ENCODE results near the gene TENM4.

TENM4 gene

DNA sequence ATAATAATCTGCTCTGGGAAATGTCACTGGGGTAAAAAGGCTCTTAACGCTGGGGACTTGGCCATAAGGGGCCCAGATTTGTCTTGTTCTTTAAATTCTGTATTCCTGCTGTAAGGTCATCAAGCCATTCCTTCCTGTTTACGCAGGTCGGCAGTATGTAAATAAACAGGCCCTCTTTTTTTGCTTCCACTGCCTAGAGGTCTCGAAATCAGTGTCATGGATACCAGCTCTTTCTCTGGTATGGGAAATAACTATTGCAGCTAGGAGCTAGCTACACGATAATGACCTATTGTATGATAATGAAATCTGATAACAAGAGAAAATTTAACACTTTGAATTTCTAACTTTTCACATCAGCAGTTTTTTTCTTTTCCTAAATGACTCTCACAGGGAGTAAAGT lies 657.0 kb downstream of the TENM4 start:
- no peak for TF ChIP-seq EGR1 (IDR thresholded peaks at IDR 0.05)
- TF ChIP-seq, protein P1, sequence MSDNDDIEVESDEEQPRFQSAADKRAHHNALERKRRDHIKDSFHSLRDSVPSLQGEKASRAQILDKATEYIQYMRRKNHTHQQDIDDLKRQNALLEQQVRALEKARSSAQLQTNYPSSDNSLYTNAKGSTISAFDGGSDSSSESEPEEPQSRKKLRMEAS (IDR thresholded peaks at IDR 0.05) = no peak
- TF ChIP-seq ZBTB7A (IDR thresholded peaks at IDR 0.05; ENCODE audit: low read depth) = no peak
- no peak for TF ChIP-seq NFIC (IDR thresholded peaks at IDR 0.05)
- TF ChIP-seq CREB1 (IDR thresholded peaks at IDR 0.05; ENCODE audit: low read depth) = no peak
- TF ChIP-seq, protein P2, sequence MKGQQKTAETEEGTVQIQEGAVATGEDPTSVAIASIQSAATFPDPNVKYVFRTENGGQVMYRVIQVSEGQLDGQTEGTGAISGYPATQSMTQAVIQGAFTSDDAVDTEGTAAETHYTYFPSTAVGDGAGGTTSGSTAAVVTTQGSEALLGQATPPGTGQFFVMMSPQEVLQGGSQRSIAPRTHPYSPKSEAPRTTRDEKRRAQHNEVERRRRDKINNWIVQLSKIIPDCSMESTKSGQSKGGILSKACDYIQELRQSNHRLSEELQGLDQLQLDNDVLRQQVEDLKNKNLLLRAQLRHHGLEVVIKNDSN (IDR thresholded peaks at IDR 0.05) = no peak
- TF ChIP-seq CEBPB (IDR thresholded peaks at IDR 0.05) = no peak
- TF ChIP-seq FOXM1 (IDR thresholded peaks at IDR 0.05; ENCODE audit: borderline replicate concordance, low read depth) = no peak
- TF ChIP-seq RAD21 (IDR thresholded peaks at IDR 0.05; ENCODE audit: low read depth) = no peak

DNA sequence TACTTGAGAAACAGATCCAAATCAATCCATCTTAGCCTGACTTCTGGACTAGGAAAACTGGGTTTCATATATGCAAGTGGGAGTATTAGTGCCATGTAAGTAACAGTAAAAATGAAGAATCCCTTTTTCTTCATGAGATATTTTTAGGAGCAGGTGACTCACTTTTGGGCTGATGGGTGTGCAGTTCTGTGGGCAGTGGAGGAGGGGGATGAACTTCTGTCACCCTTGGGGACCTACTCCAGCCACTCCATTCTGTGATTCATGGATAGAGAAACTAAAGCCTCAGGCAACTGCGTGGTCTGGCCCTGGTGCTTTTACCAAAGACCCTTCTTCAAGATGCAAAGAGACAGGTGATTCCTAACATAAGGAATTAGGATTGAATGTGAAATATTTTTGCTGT lies 657.5 kb downstream of the TENM4 start:
- no peak for TF ChIP-seq YY1 (IDR thresholded peaks at IDR 0.05; ENCODE audit: low read depth)

DNA sequence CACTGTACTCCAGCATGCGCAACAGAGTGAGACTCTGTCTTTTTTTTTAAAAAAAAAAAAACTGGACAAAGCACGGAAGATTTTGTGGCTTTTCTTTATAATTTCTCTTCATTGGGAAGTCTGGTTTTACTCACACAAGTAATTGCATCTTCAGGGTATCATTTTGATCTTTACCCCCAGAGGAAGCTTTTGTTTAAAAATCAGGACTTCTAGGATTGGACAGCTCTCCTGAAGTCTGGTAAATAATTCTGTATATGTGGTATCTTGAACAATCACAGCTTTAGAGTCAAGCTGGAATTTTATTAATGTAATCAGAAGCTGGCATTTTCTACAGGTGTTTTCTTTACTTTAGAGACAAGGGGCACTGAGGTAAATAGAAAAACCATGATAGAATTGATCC lies 658.1 kb downstream of the TENM4 start:
- TF ChIP-seq, protein P3, sequence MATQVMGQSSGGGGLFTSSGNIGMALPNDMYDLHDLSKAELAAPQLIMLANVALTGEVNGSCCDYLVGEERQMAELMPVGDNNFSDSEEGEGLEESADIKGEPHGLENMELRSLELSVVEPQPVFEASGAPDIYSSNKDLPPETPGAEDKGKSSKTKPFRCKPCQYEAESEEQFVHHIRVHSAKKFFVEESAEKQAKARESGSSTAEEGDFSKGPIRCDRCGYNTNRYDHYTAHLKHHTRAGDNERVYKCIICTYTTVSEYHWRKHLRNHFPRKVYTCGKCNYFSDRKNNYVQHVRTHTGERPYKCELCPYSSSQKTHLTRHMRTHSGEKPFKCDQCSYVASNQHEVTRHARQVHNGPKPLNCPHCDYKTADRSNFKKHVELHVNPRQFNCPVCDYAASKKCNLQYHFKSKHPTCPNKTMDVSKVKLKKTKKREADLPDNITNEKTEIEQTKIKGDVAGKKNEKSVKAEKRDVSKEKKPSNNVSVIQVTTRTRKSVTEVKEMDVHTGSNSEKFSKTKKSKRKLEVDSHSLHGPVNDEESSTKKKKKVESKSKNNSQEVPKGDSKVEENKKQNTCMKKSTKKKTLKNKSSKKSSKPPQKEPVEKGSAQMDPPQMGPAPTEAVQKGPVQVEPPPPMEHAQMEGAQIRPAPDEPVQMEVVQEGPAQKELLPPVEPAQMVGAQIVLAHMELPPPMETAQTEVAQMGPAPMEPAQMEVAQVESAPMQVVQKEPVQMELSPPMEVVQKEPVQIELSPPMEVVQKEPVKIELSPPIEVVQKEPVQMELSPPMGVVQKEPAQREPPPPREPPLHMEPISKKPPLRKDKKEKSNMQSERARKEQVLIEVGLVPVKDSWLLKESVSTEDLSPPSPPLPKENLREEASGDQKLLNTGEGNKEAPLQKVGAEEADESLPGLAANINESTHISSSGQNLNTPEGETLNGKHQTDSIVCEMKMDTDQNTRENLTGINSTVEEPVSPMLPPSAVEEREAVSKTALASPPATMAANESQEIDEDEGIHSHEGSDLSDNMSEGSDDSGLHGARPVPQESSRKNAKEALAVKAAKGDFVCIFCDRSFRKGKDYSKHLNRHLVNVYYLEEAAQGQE (IDR thresholded peaks at IDR 0.05; ENCODE audit: low read depth) = peak; percentile 64
- TF ChIP-seq, protein P2 (IDR thresholded peaks at IDR 0.05) = no peak

DNA sequence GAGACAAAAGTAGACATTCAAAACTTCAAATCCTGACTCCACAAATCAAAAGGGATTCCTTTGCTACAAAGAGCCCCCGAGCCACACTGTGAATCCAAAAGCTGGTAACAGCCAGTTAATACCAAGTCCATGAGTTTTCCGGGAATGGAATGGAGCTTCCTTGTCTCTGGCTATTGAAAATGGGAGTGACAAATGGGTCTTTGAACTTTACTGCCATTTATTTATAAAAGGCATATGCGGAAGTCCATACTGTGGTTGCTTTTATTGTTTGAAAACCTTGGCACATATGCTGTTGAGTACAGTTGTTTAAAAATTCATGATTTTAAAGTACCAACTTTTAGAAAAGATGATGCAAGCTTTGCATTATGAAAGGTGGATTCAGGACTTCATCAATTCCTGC lies 659.9 kb downstream of the TENM4 start:
- TF ChIP-seq TAF1 (IDR thresholded peaks at IDR 0.05; ENCODE audit: low read depth) = no peak
- TF ChIP-seq, protein P1 (IDR thresholded peaks at IDR 0.05) = no peak
- TF ChIP-seq, protein P2 (IDR thresholded peaks at IDR 0.05) = no peak
- TF ChIP-seq ZBTB7A (IDR thresholded peaks at IDR 0.05; ENCODE audit: low read depth) = no peak
- TF ChIP-seq CEBPB (IDR thresholded peaks at IDR 0.05) = no peak
- TF ChIP-seq TCF12 (IDR thresholded peaks at IDR 0.05; ENCODE audit: low read depth) = no peak
- no peak for TF ChIP-seq YY1 (IDR thresholded peaks at IDR 0.05; ENCODE audit: low read depth)
- TF ChIP-seq TEAD4 (IDR thresholded peaks at IDR 0.05) = no peak
- TF ChIP-seq CREB1 (IDR thresholded peaks at IDR 0.05; ENCODE audit: low read depth) = no peak
- TF ChIP-seq RAD21 (IDR thresholded peaks at IDR 0.05; ENCODE audit: low read depth) = no peak
- TF ChIP-seq EGR1 (IDR thresholded peaks at IDR 0.05) = no peak
- TF ChIP-seq, protein P3 (IDR thresholded peaks at IDR 0.05; ENCODE audit: low read depth) = no peak
- TF ChIP-seq EP300 (IDR thresholded peaks at IDR 0.05; ENCODE audit: borderline replicate concordance) = no peak
- TF ChIP-seq NFIC (IDR thresholded peaks at IDR 0.05) = no peak
- no peak for TF ChIP-seq FOXM1 (IDR thresholded peaks at IDR 0.05; ENCODE audit: borderline replicate concordance, low read depth)

DNA sequence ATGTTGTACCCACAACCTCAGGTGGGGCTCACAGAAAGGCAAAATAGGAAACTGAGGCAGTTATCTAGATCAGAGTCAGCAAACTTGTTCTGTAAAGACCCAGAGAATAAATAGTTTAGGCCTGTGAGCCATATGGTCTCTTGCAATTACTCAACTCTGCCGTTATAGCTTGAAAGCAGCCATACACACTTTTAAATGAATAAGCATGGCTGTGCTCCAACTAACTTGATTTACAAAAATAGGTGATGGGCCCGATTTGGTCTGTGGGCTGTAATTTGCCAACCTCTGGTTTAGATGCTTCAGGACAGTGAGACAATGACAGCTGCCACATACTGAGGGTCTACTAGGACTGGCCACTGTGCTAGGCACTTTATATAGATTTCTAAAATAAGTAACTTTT lies 667.3 kb downstream of the TENM4 start:
- TF ChIP-seq EGR1 (IDR thresholded peaks at IDR 0.05) = no peak

DNA sequence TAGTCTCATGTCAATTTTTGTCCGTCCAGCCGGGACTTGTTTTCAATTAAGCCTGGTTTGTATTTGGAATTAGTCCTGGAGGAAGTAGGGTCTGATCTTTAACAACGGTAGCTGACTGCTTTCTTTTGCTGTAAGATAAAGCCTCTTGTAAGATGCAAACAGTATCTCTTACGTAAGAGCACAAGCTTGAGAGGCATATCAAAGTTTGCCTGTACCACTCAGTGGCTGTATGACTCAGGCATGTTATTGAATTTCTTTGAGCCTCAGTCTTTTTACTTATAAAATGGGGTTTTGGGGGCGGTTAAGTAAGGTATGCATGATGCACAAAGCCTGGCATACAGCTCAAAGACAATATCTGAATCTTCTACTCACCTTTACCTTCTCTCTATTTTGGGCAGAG lies 667.8 kb downstream of the TENM4 start:
- TF ChIP-seq RAD21 (IDR thresholded peaks at IDR 0.05; ENCODE audit: low read depth) = no peak
- no peak for TF ChIP-seq TCF12 (IDR thresholded peaks at IDR 0.05; ENCODE audit: low read depth)
- TF ChIP-seq, protein P3 (IDR thresholded peaks at IDR 0.05; ENCODE audit: low read depth) = no peak
- TF ChIP-seq, protein P1 (IDR thresholded peaks at IDR 0.05) = no peak
- TF ChIP-seq TEAD4 (IDR thresholded peaks at IDR 0.05) = no peak
- TF ChIP-seq CEBPB (IDR thresholded peaks at IDR 0.05) = no peak
- TF ChIP-seq CREB1 (IDR thresholded peaks at IDR 0.05; ENCODE audit: low read depth) = no peak
- no peak for TF ChIP-seq TAF1 (IDR thresholded peaks at IDR 0.05; ENCODE audit: low read depth)
- TF ChIP-seq ZBTB7A (IDR thresholded peaks at IDR 0.05; ENCODE audit: low read depth) = no peak
- TF ChIP-seq, protein P2 (IDR thresholded peaks at IDR 0.05) = no peak
- TF ChIP-seq NFIC (IDR thresholded peaks at IDR 0.05) = no peak
- TF ChIP-seq FOXM1 (IDR thresholded peaks at IDR 0.05; ENCODE audit: borderline replicate concordance, low read depth) = no peak
- no peak for TF ChIP-seq EGR1 (IDR thresholded peaks at IDR 0.05)
- TF ChIP-seq YY1 (IDR thresholded peaks at IDR 0.05; ENCODE audit: low read depth) = no peak
- no peak for TF ChIP-seq EP300 (IDR thresholded peaks at IDR 0.05; ENCODE audit: borderline replicate concordance)

Measured in Ishikawa (cell line).